GM23338 (cell line): Measurements from ENCODE around the gene RAB1B. TPM values are rescaled to one million over a fixed set of nuclear protein-coding genes. Genes with fewer than 3 reads are reported as not detected.

Experiments used
- ATAC-seq: fragments of 200-7000 bp; cut with Tn5 transposase; 3 replicates; pipeline ENCODE4 v1.9.1; 2020
- DNase-seq: peaks from one replicate; pipeline ENCODE4 v3.0.0-alpha.2; 2015; ENCODE audit warnings: low spot score
- H2AFZ ChIP-seq: fragments of 200-600 bp; sonication (generic); 2 replicates; pipeline ENCODE4 v1.8.0; 2016; ENCODE audit warnings: antibody characterized with exemption, mild to moderate bottlenecking, moderate library complexity
- H3F3A ChIP-seq: fragments of 200-600 bp; sonication (generic); replicated peaks from 2 replicates; pipeline ENCODE4 v1.8.0; 2017; ENCODE audit warnings: antibody characterized with exemption, mixed run types, low read depth
- H3K27ac ChIP-seq: fragments of 200-600 bp; sonication (generic); 2 replicates; pipeline ENCODE4 v1.6.1; 2016; ENCODE audit warnings: low read depth
- H3K27me3 ChIP-seq: fragments of 200-600 bp; sonication (generic); 2 replicates; pipeline ENCODE4 v1.8.0; 2016; ENCODE audit warnings: mild to moderate bottlenecking, mixed run types, moderate library complexity; ENCODE audit not compliant: insufficient read depth
- H3K36me3 ChIP-seq: fragments of 200-600 bp; sonication (generic); 2 replicates; pipeline ENCODE4 v1.8.0; 2016; ENCODE audit warnings: mild to moderate bottlenecking; ENCODE audit not compliant: insufficient read depth
- H3K4me1 ChIP-seq: fragments of 200-600 bp; sonication (generic); 2 replicates; pipeline ENCODE4 v1.8.0; 2016; ENCODE audit warnings: mild to moderate bottlenecking, moderate library complexity; ENCODE audit not compliant: insufficient read depth
- H3K4me2 ChIP-seq: fragments of 200-600 bp; sonication (generic); 2 replicates; pipeline ENCODE4 v1.7.1; 2017; ENCODE audit warnings: mixed run types
- H3K4me3 ChIP-seq: fragments of 200-600 bp; sonication (generic); 2 replicates; pipeline ENCODE4 v1.6.1; 2016; ENCODE audit warnings: mixed run types
- H3K79me2 ChIP-seq: fragments of 200-600 bp; sonication (generic); replicated peaks from 2 replicates; pipeline ENCODE4 v1.8.0; 2017; ENCODE audit warnings: mild to moderate bottlenecking; ENCODE audit not compliant: insufficient read depth
- H3K9me2 ChIP-seq: fragments of 200-600 bp; sonication (generic); 2 replicates; pipeline ENCODE4 v1.8.0; 2017; ENCODE audit not compliant: insufficient read depth
- H4K20me1 ChIP-seq: fragments of 200-600 bp; sonication (generic); replicated peaks from 2 replicates; pipeline ENCODE4 v1.8.0; 2017; ENCODE audit warnings: mild to moderate bottlenecking; ENCODE audit not compliant: insufficient read depth
- H3K27ac Mint-ChIP-seq: 2 replicates; pipeline ENCODE4 v1.8.0; 2020; ENCODE audit warnings: inconsistent platforms, mild to moderate bottlenecking, moderate library complexity, mixed read lengths
- H3K27me3 Mint-ChIP-seq: 3 replicates; pipeline ENCODE4 v1.8.0; 2022; ENCODE audit warnings: low read depth, mild to moderate bottlenecking, moderate library complexity, mixed read lengths, inconsistent platforms; ENCODE audit not compliant: insufficient read depth, poor library complexity
- H3K36me3 Mint-ChIP-seq: 3 replicates; pipeline ENCODE4 v1.8.0; 2021; ENCODE audit warnings: low read depth, mild to moderate bottlenecking, inconsistent platforms, moderate library complexity, mixed read lengths
- H3K4me1 Mint-ChIP-seq: 3 replicates; pipeline ENCODE4 v1.8.0; 2020; ENCODE audit warnings: mild to moderate bottlenecking, inconsistent platforms, mixed read lengths
- H3K4me3 Mint-ChIP-seq: 3 replicates; pipeline ENCODE4 v1.8.0; 2021; ENCODE audit warnings: moderate library complexity, mild to moderate bottlenecking, inconsistent platforms, mixed read lengths
- H3K9me3 Mint-ChIP-seq: 3 replicates; pipeline ENCODE4 v1.8.0; 2020; ENCODE audit warnings: moderate library complexity, mild to moderate bottlenecking, inconsistent platforms, mixed read lengths
- CREB1 ChIP-seq: fragments of 250-450 bp; sonication (Bioruptor Pico); IDR thresholded peaks from 2 replicates; pipeline ENCODE4 v1.5.0; 2020; ENCODE audit warnings: low read depth, mild to moderate bottlenecking, moderate library complexity
- CTCF ChIP-seq, 2 experiments: fragments of 200-600 bp in 1 of 2; sonication (generic) in 1 of 2; conservative IDR thresholded peaks; 2 replicates each; pipeline versions ENCODE4 v1.5.1 to v1.6.1; 2016 to 2017; ENCODE audit warnings: antibody characterized with exemption in 2 of 2, low read depth in 2 of 2, mild to moderate bottlenecking in 2 of 2, moderate library complexity in 1 of 2
- ETS1 ChIP-seq: IDR thresholded peaks from 2 replicates; pipeline ENCODE4 v1.6.1; 2016; ENCODE audit warnings: antibody characterized with exemption
- EZH2 ChIP-seq: fragments of 200-600 bp; sonication (generic); IDR thresholded peaks from one replicate; pipeline ENCODE4 v1.8.0; 2017; ENCODE audit warnings: antibody characterized with exemption, mild to moderate bottlenecking, low read depth; ENCODE audit not compliant: unreplicated experiment
- EZH2phosphoT487 ChIP-seq: fragments of 200-600 bp; sonication (generic); IDR thresholded peaks from one replicate; pipeline ENCODE4 v1.8.1; 2018; ENCODE audit warnings: antibody characterized with exemption; ENCODE audit not compliant: unreplicated experiment
- NANOG ChIP-seq: IDR thresholded peaks from 2 replicates; pipeline ENCODE4 v1.6.1; 2016; ENCODE audit warnings: antibody characterized with exemption, borderline replicate concordance
- POLR2AphosphoS5 ChIP-seq: IDR thresholded peaks from 2 replicates; pipeline ENCODE4 v1.6.1; 2016; ENCODE audit warnings: antibody characterized with exemption, low read depth
- STAT1 ChIP-seq: IDR thresholded peaks from one replicate; pipeline ENCODE4 v1.6.1; 2016; ENCODE audit warnings: antibody characterized with exemption; ENCODE audit not compliant: unreplicated experiment
- polyA plus RNA-seq: library from polyadenylated mRNA; unstranded; fragments of >200 nt; fragmentation: Nextera tagmentation; extraction: Ambion mirVana; gene quantifications from 2 replicates; pipeline ENCODE4 v1.2.1, GENCODE V29; 2016
- total RNA-seq: library from RNA; depleted of rRNA; stranded (reverse); fragments of >200 nt; shearing (Covaris generic); gene quantifications from 2 replicates; pipeline ENCODE4 v1.2.3, GENCODE V29; 2014

Gene RAB1B
- total and polyA plus RNA-seq, 2 experiments from 2014 or later: 30.5 to 92.7 TPM

- H3K4me3 Mint-ChIP-seq: peak overlapping the region; percentile 93
- H3F3A ChIP-seq: 0 out of 2 replicates have a peak, but pooled peaks cover 14% of the 10 kb centered on the region
- H3K4me3 ChIP-seq: peak overlapping the region; percentile 95
- ATAC-seq: peak; percentile 2
- no peaks in the 10 kb centered on the region for H3K4me1 ChIP-seq
- peak overlapping the region; percentile 98 for H3K4me2 ChIP-seq
- peaks cover 8% of the 10 kb centered on the region for H3K27me3 Mint-ChIP-seq
- peak overlapping the region; percentile 69 for H3K27ac Mint-ChIP-seq
- no peak overlapping the region for H2AFZ ChIP-seq
- peaks cover 41% of the 10 kb centered on the region for H3K36me3 Mint-ChIP-seq
- peaks cover 16% of the 10 kb centered on the region for H3K4me1 Mint-ChIP-seq
- DNase-seq: peak; percentile 72
- H3K27me3 ChIP-seq: no peaks in the 10 kb centered on the region
- H3K79me2 ChIP-seq: peaks cover 20% of the 10 kb centered on the region
- TF ChIP-seq CTCF (conservative IDR thresholded peaks at IDR 0.05; ENCODE audit: low read depth in 2 of 2) (peak; percentile 23 to 42), CREB1 (CRISPR knock-in tag) (no peak)
- H3K36me3 ChIP-seq: no peaks in the 10 kb centered on the region
- peak overlapping the region; percentile 86 for H3K27ac ChIP-seq
- H4K20me1 ChIP-seq: peaks cover 7% of the 10 kb centered on the region
- no peaks in the 10 kb centered on the region for H3K9me3 Mint-ChIP-seq
- H3K9me2 ChIP-seq: no peaks in the 10 kb centered on the region
These were observed 790 bp downstream of the RAB1B start for GRCh38 chr11:66268952-66269905.

- H3K4me3 Mint-ChIP-seq: no peak overlapping the region; the same call in 2 of the 3 replicates
- H2AFZ ChIP-seq: no peak overlapping the region
- peaks cover 14% of the 10 kb centered on the region for H3K4me1 Mint-ChIP-seq
- no peak overlapping the region for H3K27ac Mint-ChIP-seq
- H4K20me1 ChIP-seq: peaks cover 7% of the 10 kb centered on the region
- H3K27ac ChIP-seq: no peak overlapping the region
- H3K9me3 Mint-ChIP-seq: no peaks in the 10 kb centered on the region
- H3K27me3 ChIP-seq: no peaks in the 10 kb centered on the region
- H3K4me3 ChIP-seq: no peak overlapping the region
- no peak for ATAC-seq
- no peaks in the 10 kb centered on the region for H3K9me2 ChIP-seq
- H3F3A ChIP-seq: 0 out of 2 replicates have a peak, but pooled peaks cover 11% of the 10 kb centered on the region
- DNase-seq: no peak
- H3K79me2 ChIP-seq: peaks cover 20% of the 10 kb centered on the region
- H3K4me1 ChIP-seq: no peaks in the 10 kb centered on the region
- H3K4me2 ChIP-seq: no peak overlapping the region
- peaks cover 8% of the 10 kb centered on the region for H3K27me3 Mint-ChIP-seq
- no peaks in the 10 kb centered on the region for H3K36me3 ChIP-seq
- H3K36me3 Mint-ChIP-seq: peaks cover 36% of the 10 kb centered on the region
- TF ChIP-seq NANOG (no peak), POLR2AphosphoS5 (no peak), ETS1 (no peak), EZH2 (no peak), CTCF (conservative IDR thresholded peaks at IDR 0.05; ENCODE audit: low read depth in 2 of 2) (no peak), STAT1 (no peak), EZH2phosphoT487 (no peak)
These were observed 3.4 kb downstream of the RAB1B start for GRCh38 chr11:66271816-66272215.
